Erythroblast (primary cell): ENCODE data around the gene ABCC9.
A peak's percentile ranks its signal among the peaks of the same experiment; 100 is the strongest.
"Not testable (repeated sequence)": the region's sequence is repeated elsewhere in the genome, so short reads cannot be mapped to it uniquely, and the experiment has no call there.

ENCODE experiments used
- DNase-seq, 2 experiments: peaks; one replicate each; lab custom pipeline; 2025; lab: John Stamatoyannopoulos, UW
- GATA1 ChIP-seq: IDR thresholded peaks from 2 replicates; pipeline ENCODE4 v1.6.1; 2011; ENCODE audit warnings: low read depth, mild to moderate bottlenecking, control low read depth, low read length, moderate library complexity
- POLR2A ChIP-seq: IDR thresholded peaks from 2 replicates; pipeline ENCODE4 v1.6.1; 2011; ENCODE audit warnings: mild to moderate bottlenecking, low read length

ABCC9 gene

DNA sequence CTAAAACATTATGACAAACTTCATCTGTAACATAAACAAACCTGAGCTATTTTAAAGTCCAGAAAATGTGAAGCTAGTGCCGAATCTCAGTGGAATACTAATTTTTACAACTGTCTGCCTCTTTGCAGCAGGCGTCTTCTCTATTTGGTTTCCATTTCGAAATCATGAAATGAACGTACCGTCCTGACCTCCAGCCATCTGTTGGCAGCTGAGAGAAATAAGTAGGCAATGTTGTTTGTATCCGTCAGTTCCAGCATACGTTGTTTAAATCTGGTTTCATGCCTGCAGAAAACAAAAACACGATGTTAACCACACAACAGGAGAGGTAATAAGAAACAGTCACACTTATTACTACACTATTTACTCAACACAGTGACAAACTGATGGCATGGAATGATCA is 112.4 kb downstream of the ABCC9 start:
- no peak for DNase-seq
- TF ChIP-seq POLR2A (no peak), GATA1 (no peak)

- no peak for DNase-seq
- TF ChIP-seq POLR2A (no peak), GATA1 (no peak)
Measured at GRCh38 chr12:21828136-21828775, 113.0 kb downstream of the ABCC9 start.

- DNase-seq: no peak
- TF ChIP-seq POLR2A (no peak), GATA1 (no peak)
Measured at GRCh38 chr12:21827083-21827482, 114.1 kb downstream of the ABCC9 start.

GRCh38 chr12:21826618-21826910 is 114.7 kb downstream of the ABCC9 start:
- TF ChIP-seq POLR2A: no peak
- no peak for TF ChIP-seq GATA1
- no peak for DNase-seq

GRCh38 chr12:21825886-21826617 is 115.2 kb downstream of the ABCC9 start:
- no peak for TF ChIP-seq GATA1
- TF ChIP-seq POLR2A: no peak
- no peak for DNase-seq

- TF ChIP-seq POLR2A (no peak), GATA1 (no peak)
- DNase-seq: no peak
Measured at GRCh38 chr12:21823581-21823980, 117.6 kb downstream of the ABCC9 start.

GRCh38 chr12:21819678-21820077 is 121.5 kb downstream of the ABCC9 start:
- TF ChIP-seq POLR2A (no peak), GATA1 (no peak)
- DNase-seq: no peak

DNA sequence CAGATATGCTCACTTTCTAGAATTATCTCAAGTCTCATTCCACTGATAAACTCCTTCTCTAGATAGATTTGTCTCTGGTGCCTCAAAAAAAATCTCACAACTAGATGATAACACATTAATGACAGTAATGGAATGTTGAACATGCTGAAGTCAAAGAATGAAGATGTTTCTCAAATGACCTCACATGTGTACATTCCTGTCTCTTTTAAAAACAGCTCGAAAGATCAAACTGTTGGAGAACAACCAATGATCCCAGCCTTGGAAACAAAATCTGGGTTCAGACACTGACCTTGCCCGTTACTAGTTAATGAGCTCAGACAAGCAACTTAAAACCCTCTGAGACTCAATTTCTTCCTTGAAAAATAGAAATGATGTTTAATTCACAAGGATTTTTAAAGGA is 122.0 kb downstream of the ABCC9 start:
- no peak for TF ChIP-seq GATA1
- TF ChIP-seq POLR2A: no peak
- DNase-seq: no peak

GRCh38 chr12:21818627-21819026 is 122.6 kb downstream of the ABCC9 start:
- no peak for DNase-seq
- TF ChIP-seq POLR2A: no peak
- no peak for TF ChIP-seq GATA1

DNA sequence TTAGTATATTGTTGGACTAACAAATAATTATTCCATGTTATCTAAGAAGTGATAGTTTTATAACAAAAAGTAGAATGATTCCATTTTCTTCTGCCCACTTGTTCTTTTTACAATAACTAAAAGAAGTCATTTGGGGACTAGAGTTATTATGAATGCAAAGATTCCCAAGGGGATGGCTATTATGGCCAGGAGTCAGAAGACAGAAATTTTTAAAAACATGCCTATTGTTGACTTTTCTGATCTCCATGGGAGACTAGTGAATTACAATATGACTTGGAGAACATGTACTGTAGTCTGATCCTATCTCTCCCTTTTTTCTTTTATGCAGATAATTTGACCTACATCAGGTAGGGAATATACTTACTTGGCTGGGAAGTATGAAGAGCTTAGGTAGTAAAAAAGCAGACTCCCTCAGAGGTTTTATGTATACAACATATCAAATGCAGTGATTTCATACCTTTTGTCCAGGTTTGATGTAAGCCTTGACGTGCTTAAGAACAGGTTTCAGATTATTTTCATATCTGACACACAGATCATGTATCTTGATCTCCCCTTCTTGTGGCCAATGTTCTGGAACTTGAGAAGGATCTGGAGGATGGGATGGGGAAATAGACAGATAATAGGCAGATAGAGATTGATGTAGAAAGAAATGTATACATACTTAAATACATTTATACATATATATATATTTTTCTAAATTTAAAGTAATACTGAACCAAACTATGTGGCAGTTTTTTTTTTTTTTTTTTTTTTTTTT is 125.7 kb downstream of the ABCC9 start:
- DNase-seq: no peak
- no peak for TF ChIP-seq GATA1
- no peak for TF ChIP-seq POLR2A

GRCh38 chr12:21814814-21815213 is 126.4 kb downstream of the ABCC9 start:
- DNase-seq: no peak
- TF ChIP-seq POLR2A (no peak), GATA1 (no peak)

GRCh38 chr12:21814327-21814726 is 126.9 kb downstream of the ABCC9 start:
- TF ChIP-seq POLR2A (no peak), GATA1 (no peak)

GRCh38 chr12:21813751-21814150 is 127.5 kb downstream of the ABCC9 start:
- TF ChIP-seq GATA1: no peak
- no peak for TF ChIP-seq POLR2A
- peak; percentile 30 to 34 for DNase-seq

More at GRCh38 chr12:21814327-21814726, 126.9 kb downstream of the ABCC9 start:
- DNase-seq: peak in 1 of 2 experiments; percentile 8

- peak; percentile 78 to 92 for DNase-seq
- no peak for TF ChIP-seq POLR2A
- peak; percentile 23 for TF ChIP-seq GATA1
Measured at GRCh38 chr12:21813125-21813524, 128.1 kb downstream of the ABCC9 start.

- not testable (repeated sequence) for DNase-seq
Measured at GRCh38 chr12:21812340-21812739, 128.9 kb downstream of the ABCC9 start.
